ENCODE measurements around the gene TMCC1. TPM values are rescaled to one million over a fixed set of nuclear protein-coding genes. Genes with fewer than 3 reads are reported as not detected.
A peak's percentile ranks its signal among the peaks of the same experiment; 100 is the strongest.

Gene TMCC1
- total and polyA plus RNA-seq, 4 donors, result 10.2 to 60.0 (median 11.0) TPM

DNA sequence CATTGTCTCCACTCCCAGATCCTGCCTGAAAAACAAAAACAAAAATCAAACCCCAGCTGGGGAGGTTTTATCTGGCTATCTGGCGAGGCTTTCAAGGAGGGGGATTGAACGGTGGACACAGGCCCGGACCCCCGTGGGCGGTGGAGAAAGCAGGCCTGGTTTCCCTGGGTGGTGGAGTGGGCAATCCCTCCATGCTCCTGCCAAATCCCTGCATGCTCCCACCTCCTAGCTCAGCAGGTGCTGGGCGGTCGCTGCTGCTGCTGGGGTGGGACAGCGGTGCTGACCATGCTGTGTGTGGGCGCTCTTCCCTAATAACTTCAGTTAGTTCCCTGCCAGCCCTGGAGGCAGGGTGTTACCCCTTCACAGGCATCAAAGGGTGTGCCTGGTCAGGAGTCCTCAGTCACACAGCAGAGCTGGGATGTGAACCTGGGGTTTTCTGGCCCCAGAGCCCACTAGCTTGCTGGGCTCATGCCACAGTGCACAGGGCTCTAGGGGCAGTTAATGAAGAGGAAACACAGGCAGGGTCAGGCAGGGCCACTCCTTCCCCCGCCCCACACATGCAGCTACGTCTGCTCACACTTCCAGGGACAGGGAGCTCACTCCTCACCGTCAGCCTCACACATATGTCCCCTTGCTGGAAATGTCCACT lies 271.2 kb downstream of the TMCC1 start:
- H3K9ac ChIP-seq (ENCODE audit: low read depth in 1 of 2, low read length in 2 of 2), result no peak overlapping the region
- H3K9me3 ChIP-seq (ENCODE audit: control insufficient read depth in 4 of 4, low read length in 3 of 4), result no peaks in the 10 kb centered on the region
- no peaks in the 10 kb centered on the region for H3K36me3 ChIP-seq (ENCODE audit: control insufficient read depth in 4 of 4, insufficient read depth in 3 of 4, low read depth in 1 of 4, low read length in 3 of 4)
- TF ChIP-seq FOXA1 (IDR thresholded peaks at IDR 0.05) (no peak), SP1 (IDR thresholded peaks at IDR 0.05) (no peak), RAD21 (IDR thresholded peaks at IDR 0.05) (no peak), HNF4G (IDR thresholded peaks at IDR 0.05) (no peak), ZBTB33 (IDR thresholded peaks at IDR 0.05) (no peak), RXRA (IDR thresholded peaks at IDR 0.05) (no peak), HNF4A (conservative IDR thresholded peaks at IDR 0.05) (no peak), MAX (IDR thresholded peaks at IDR 0.05) (no peak), JUND (IDR thresholded peaks at IDR 0.05) (no peak)
- TF ChIP-seq, protein P1, sequence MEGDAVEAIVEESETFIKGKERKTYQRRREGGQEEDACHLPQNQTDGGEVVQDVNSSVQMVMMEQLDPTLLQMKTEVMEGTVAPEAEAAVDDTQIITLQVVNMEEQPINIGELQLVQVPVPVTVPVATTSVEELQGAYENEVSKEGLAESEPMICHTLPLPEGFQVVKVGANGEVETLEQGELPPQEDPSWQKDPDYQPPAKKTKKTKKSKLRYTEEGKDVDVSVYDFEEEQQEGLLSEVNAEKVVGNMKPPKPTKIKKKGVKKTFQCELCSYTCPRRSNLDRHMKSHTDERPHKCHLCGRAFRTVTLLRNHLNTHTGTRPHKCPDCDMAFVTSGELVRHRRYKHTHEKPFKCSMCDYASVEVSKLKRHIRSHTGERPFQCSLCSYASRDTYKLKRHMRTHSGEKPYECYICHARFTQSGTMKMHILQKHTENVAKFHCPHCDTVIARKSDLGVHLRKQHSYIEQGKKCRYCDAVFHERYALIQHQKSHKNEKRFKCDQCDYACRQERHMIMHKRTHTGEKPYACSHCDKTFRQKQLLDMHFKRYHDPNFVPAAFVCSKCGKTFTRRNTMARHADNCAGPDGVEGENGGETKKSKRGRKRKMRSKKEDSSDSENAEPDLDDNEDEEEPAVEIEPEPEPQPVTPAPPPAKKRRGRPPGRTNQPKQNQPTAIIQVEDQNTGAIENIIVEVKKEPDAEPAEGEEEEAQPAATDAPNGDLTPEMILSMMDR (IDR thresholded peaks at IDR 0.05; ENCODE audit: low read depth, low read length, missing input control), result no peak
- TF ChIP-seq, protein P2, sequence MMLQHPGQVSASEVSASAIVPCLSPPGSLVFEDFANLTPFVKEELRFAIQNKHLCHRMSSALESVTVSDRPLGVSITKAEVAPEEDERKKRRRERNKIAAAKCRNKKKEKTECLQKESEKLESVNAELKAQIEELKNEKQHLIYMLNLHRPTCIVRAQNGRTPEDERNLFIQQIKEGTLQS (IDR thresholded peaks at IDR 0.05), result no peak
- 71% methylated on average over 12 of the region's 12 CpGs for WGBS
- DNase-seq (ENCODE audit: low spot score), result no peak
- H3K4me3 ChIP-seq (ENCODE audit: low read depth in 1 of 3, low read length in 3 of 3), result no peak overlapping the region
- H3K27me3 ChIP-seq (ENCODE audit: control insufficient read depth in 4 of 4, insufficient read depth in 4 of 4, low read length in 3 of 4), result no peaks in the 10 kb centered on the region
- H3K4me1 ChIP-seq (ENCODE audit: control insufficient read depth in 4 of 4, insufficient read depth in 4 of 4, low read length in 3 of 4), result peaks cover 2 to 40% (median 20%) of the 10 kb centered on the region in 4 donors
- H3K27ac ChIP-seq (ENCODE audit: low read depth in 1 of 2, low read length in 2 of 2), result peak overlapping the region; percentile 4 to 77

- TF ChIP-seq, protein P2 (IDR thresholded peaks at IDR 0.05), result no peak
- TF ChIP-seq NR2F2 (IDR thresholded peaks at IDR 0.05), result peak; percentile 81
- Histone ChIP-seq H3K4me3 (ENCODE audit: low read depth in 1 of 3, low read length in 3 of 3) (no peak overlapping the region), H3K27ac (ENCODE audit: low read depth in 1 of 2, low read length in 2 of 2) (no peak overlapping the region), H3K9ac (ENCODE audit: low read depth in 1 of 2, low read length in 2 of 2) (no peak overlapping the region), H3K4me1 (ENCODE audit: control insufficient read depth in 4 of 4, insufficient read depth in 4 of 4, low read length in 3 of 4) (peaks cover 2 to 36% (median 18%) of the 10 kb centered on the region in 4 donors), H3K9me3 (ENCODE audit: control insufficient read depth in 4 of 4, low read length in 3 of 4) (no peaks in the 10 kb centered on the region), H3K27me3 (ENCODE audit: control insufficient read depth in 4 of 4, insufficient read depth in 4 of 4, low read length in 3 of 4) (no peaks in the 10 kb centered on the region), H3K36me3 (ENCODE audit: control insufficient read depth in 4 of 4, insufficient read depth in 3 of 4, low read depth in 1 of 4, low read length in 3 of 4) (no peaks in the 10 kb centered on the region)
- DNase-seq (ENCODE audit: low spot score), result no peak
- WGBS, result 76% methylated on average over 14 of the region's 14 CpGs
Measured at GRCh38 chr3:129621626-129622225, 271.8 kb downstream of the TMCC1 start.

All from liver (tissue), 9 donors.